ENCODE results near the gene UBE2F. TPM values are rescaled to one million over a fixed set of nuclear protein-coding genes. Genes with fewer than 3 reads are reported as not detected.
"Not testable (repeated sequence)": the region's sequence is repeated elsewhere in the genome, so short reads cannot be mapped to it uniquely, and the experiment has no call there.

The UBE2F gene
- polyA plus RNA-seq, 6 donors from 2014 or later = 50.7 to 64.6 (median 60.0) TPM

DNA sequence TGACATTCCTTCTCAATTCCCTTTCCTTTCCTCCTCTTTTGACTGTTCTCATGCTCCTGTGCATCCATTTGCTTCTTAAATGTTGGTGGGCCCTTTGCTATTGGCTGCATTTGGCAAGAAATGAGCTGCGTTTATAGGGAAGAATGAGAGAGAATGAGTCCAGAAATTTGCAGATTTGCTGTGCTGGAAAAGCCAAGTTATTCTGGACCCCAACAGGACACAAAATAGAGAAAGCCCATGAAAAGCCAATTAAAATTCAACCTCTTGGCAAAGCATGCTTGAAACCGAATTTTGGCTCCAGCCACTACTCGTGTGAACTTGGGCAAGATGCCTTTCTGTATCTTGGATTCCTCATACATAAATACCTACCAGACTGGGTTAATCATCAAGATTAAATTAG is 92.7 kb downstream of the UBE2F start:
- peaks cover 26 to 32% (median 29%) of the 10 kb centered on the region in 3 donors for H3K4me1 Mint-ChIP-seq
- peaks cover 18 to 24% (median 21%) of the 10 kb centered on the region in 3 donors for H3K27me3 Mint-ChIP-seq
- ATAC-seq (ENCODE audit: low read depth in 2 of 2) = no peak
- H3K36me3 Mint-ChIP-seq = peaks cover 0 to 7% of the 10 kb centered on the region in 2 donors
- peaks cover 0 to 12% (median 6%) of the 10 kb centered on the region in 7 donors for H3K9me3 Mint-ChIP-seq
- peak overlapping the region; percentile 80 to 95 (median 92) for H3K4me3 Mint-ChIP-seq
- H3K27ac Mint-ChIP-seq = peak overlapping the region; percentile 3 to 99 (median 94)
- no peak for DNase-seq

DNA sequence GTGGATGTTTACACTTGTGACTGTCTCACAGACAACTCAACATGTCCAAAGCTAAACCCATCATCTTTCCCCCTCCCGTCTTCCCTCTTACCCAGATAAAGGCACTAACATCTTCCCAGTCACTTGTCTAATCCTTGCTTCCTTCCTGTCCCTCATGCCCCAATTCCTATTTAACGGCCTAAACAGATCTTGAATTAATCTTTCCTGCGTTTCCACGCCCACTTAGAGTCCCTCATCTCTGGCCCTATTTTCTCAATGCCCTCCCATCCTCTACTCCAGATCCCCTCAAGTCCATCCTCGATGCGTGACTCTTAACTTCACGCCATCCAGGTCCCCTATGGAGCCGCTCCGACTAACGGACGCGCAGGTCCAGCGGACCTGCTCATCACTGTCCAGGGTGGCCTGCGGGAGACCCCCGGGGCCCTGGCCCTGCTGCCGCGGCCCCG is 93.3 kb downstream of the UBE2F start:
- Mint-ChIP-seq H3K27me3 (peaks cover 18 to 24% (median 21%) of the 10 kb centered on the region in 3 donors), H3K9me3 (peaks cover 0 to 12% (median 6%) of the 10 kb centered on the region in 7 donors), H3K4me3 (peak overlapping the region; percentile 80 to 96 (median 92)), H3K4me1 (peaks cover 26 to 32% (median 29%) of the 10 kb centered on the region in 3 donors), H3K36me3 (peaks cover 0 to 7% of the 10 kb centered on the region in 2 donors), H3K27ac (peak overlapping the region; percentile 76 to 99 (median 96))
- ATAC-seq (ENCODE audit: low read depth in 2 of 2) (no peak), DNase-seq (no peak)

GRCh38 chr2:238060542-238061314 is 93.9 kb downstream of the UBE2F start, which contains the start of gene SCLY:
Gene SCLY (plus strand): TSS chr2:238061001. CDS start chr2:238061055, 54 bp downstream.
- H3K4me3 Mint-ChIP-seq = peak within 1 kb of the TSS; percentile 80 to 96 (median 92)
- peak; percentile 94 for ATAC-seq (ENCODE audit: low read depth in 2 of 2)

DNA sequence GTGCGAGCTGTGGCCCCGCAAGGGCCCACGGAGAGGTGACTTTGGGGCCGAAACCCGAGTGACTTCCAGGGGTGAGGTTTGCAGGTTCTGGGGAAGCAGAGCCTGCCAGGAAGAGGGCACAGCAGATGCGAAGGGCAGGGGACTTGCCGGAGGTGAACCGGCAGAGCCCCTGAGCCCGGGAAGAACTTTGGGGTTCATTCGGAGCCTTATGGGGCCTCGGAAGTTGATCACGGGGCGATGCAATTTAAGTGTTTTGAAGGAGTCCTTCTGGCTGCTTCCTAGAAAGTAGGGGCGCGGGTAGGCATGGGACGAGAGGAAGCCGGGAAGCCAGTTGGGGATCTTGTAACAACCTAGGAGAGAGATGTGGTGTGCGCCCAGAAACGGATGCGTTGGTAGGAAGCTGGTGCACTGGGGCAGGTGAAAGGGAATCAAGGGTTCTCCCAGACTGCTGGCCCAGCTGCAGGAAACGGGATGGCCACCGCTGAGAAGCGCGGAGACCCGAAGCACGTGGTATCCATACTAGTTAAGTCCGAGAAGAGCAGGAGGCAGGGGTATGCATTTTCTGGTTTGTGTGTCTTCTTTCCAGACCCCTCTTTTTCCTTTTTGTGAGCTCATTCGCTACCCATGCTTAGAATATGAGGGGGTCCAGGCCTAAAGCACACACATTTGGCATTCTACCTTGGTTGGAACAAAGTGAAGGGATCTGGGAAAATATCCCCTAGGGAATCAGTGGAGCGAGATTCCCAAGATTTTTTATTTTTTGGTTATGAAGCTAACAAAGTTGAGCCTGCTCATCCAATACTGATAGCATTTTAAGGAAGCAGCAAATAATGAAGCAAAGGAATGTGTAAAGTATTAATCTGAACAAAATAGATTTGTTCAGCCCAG is 94.7 kb downstream of the UBE2F start:
- peaks cover 0 to 8% (median 0%) of the 10 kb centered on the region in 7 donors for H3K9me3 Mint-ChIP-seq
- H3K4me1 Mint-ChIP-seq = peaks cover 26 to 34% (median 29%) of the 10 kb centered on the region in 3 donors
- H3K36me3 Mint-ChIP-seq = peaks cover 6 to 12% of the 10 kb centered on the region in 2 donors
- DNase-seq = no peak
- H3K27ac Mint-ChIP-seq = peak overlapping the region in 5 of 6 donors; percentile 34 to 95 (median 78)
- peak overlapping the region; percentile 80 to 96 (median 92) for H3K4me3 Mint-ChIP-seq
- ATAC-seq (ENCODE audit: low read depth in 2 of 2) = peak; percentile 2 to 3
- H3K27me3 Mint-ChIP-seq = peaks cover 8 to 10% (median 10%) of the 10 kb centered on the region in 3 donors

More at GRCh38 chr2:238060542-238061314, 93.9 kb downstream of the UBE2F start, which contains the start of gene SCLY:
- DNase-seq = peak; percentile 94
- peaks cover 17 to 18% (median 18%) of the 10 kb centered on the region in 3 donors for H3K27me3 Mint-ChIP-seq
- H3K9me3 Mint-ChIP-seq = peaks cover 0 to 8% (median 4%) of the 10 kb centered on the region in 7 donors
- peaks cover 26 to 32% (median 29%) of the 10 kb centered on the region in 3 donors for H3K4me1 Mint-ChIP-seq
- peak within 1 kb of the TSS; percentile 88 to 99 (median 96) for H3K27ac Mint-ChIP-seq
- H3K36me3 Mint-ChIP-seq = peaks cover 0 to 7% of the 10 kb centered on the region in 2 donors

GRCh38 chr2:238063414-238064189 is 96.8 kb downstream of the UBE2F start:
- Mint-ChIP-seq H3K4me1 (peaks cover 26 to 28% (median 27%) of the 10 kb centered on the region in 3 donors), H3K9me3 (peaks cover 0 to 8% (median 0%) of the 10 kb centered on the region in 7 donors), H3K36me3 (peaks cover 7 to 17% of the 10 kb centered on the region in 2 donors), H3K27ac (peak overlapping the region in 1 of 6 donors; percentile 28), H3K27me3 (no peaks in the 10 kb centered on the region), H3K4me3 (peak overlapping the region in 3 of 8 donors; percentile 37 to 91 (median 46))
- DNase-seq = no peak
- no peak for ATAC-seq (ENCODE audit: low read depth in 2 of 2)

- no peak for ATAC-seq (ENCODE audit: low read depth in 2 of 2)
- peaks cover 0 to 5% (median 0%) of the 10 kb centered on the region in 7 donors for H3K9me3 Mint-ChIP-seq
- H3K4me1 Mint-ChIP-seq = peaks cover 22 to 25% (median 23%) of the 10 kb centered on the region in 3 donors
- peak overlapping the region in 1 of 8 donors; percentile 91 for H3K4me3 Mint-ChIP-seq
- no peak for DNase-seq
- no peaks in the 10 kb centered on the region for H3K27me3 Mint-ChIP-seq
- H3K36me3 Mint-ChIP-seq = peaks cover 7 to 20% of the 10 kb centered on the region in 2 donors
- H3K27ac Mint-ChIP-seq = no peak overlapping the region
Observed at GRCh38 chr2:238064376-238064775, 97.6 kb downstream of the UBE2F start.

DNA sequence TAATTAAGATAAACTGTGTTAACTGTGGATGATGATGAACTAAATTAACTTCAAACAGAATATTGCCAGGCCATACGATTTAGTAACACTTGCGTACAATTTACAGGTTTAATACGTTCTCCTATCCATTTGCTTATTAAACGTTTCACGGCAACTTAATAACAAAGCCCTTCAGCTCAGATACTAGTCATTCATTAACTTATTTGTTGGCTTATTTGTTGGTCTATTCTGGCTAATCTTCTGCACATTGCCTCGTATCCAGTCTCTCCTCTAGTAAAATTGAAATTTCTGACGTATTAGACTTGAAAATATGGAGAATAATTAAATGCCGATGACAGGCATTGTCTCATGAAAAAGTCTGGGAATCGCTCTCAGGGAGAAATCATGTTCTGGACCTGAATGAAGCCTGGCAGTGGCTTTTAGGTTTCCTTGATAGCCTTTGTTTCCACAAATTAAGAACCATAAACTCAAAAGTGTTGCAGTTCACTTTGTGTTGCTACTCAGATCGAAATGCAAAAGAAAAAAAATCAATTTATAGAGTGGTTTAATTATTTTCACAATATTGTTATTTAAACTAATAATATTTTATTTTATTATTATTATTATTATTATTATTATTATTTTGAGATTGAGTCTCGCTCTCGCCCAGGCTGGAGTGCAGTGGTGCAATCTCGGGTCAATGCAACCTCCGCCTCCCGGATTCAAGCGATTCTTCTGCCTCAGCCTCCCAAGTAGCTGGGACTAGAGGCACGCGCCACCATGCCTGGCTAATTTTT is 98.4 kb downstream of the UBE2F start:
- Mint-ChIP-seq H3K4me1 (peaks cover 14 to 16% (median 16%) of the 10 kb centered on the region in 3 donors), H3K36me3 (peaks cover 7 to 20% of the 10 kb centered on the region in 2 donors), H3K9me3 (peaks cover 0 to under 1% (median 0%) of the 10 kb centered on the region in 7 donors), H3K27ac (no peak overlapping the region), H3K27me3 (no peaks in the 10 kb centered on the region), H3K4me3 (no peak overlapping the region)
- no peak for ATAC-seq (ENCODE audit: low read depth in 2 of 2)
- no peak for DNase-seq

DNA sequence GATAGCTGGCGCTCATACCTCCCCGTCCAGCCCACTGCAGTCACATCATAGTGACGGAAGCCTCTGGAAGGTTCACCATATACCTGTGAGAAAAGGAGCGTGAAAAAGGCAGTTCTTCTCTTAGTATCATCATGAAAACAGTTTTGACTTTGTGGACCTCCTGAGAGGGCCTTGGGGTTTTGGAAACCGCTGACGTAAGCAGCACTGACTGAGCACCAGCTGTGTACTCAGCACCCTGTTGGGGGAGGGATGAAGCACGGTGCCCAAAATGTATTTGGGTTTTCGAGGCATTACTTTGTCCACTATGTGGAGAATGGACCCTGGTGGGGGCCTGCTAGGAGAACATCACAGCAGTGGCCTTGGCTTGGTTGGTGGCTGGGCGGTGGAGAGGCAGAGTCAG is 99.4 kb downstream of the UBE2F start:
- peaks cover 7 to 17% of the 10 kb centered on the region in 2 donors for H3K36me3 Mint-ChIP-seq
- H3K27ac Mint-ChIP-seq = peak overlapping the region in 1 of 6 donors; percentile 1
- no peaks in the 10 kb centered on the region for H3K9me3 Mint-ChIP-seq
- peaks cover 9 to 16% (median 11%) of the 10 kb centered on the region in 3 donors for H3K4me1 Mint-ChIP-seq
- H3K4me3 Mint-ChIP-seq = no peak overlapping the region
- H3K27me3 Mint-ChIP-seq = no peaks in the 10 kb centered on the region
- ATAC-seq (ENCODE audit: low read depth in 2 of 2) = no peak
- no peak for DNase-seq

GRCh38 chr2:238066718-238067117 is 99.9 kb downstream of the UBE2F start:
- H3K27me3 Mint-ChIP-seq; H3K9me3 Mint-ChIP-seq; H3K4me3 Mint-ChIP-seq; ATAC-seq (ENCODE audit: low read depth in 2 of 2); DNase-seq: not testable (repeated sequence)
- Mint-ChIP-seq H3K36me3 (peaks cover 10 to 22% of the 10 kb centered on the region in 2 donors), H3K27ac (peak overlapping the region in 1 of 6 donors; percentile 1), H3K4me1 (peaks cover 4 to 11% (median 6%) of the 10 kb centered on the region in 3 donors)

- H3K27ac Mint-ChIP-seq = peak overlapping the region in 2 of 6 donors; percentile 21 to 22
- DNase-seq (no peak), ATAC-seq (ENCODE audit: low read depth in 2 of 2) (no peak)
- peaks cover 22 to 33% of the 10 kb centered on the region in 2 donors for H3K36me3 Mint-ChIP-seq
- no peaks in the 10 kb centered on the region for H3K27me3 Mint-ChIP-seq
- peaks cover 0 to 6% (median 0%) of the 10 kb centered on the region in 7 donors for H3K9me3 Mint-ChIP-seq
- peaks cover 0 to 3% (median 1%) of the 10 kb centered on the region in 3 donors for H3K4me1 Mint-ChIP-seq
- peak overlapping the region in 1 of 8 donors; percentile 6 for H3K4me3 Mint-ChIP-seq
Observed at GRCh38 chr2:238067939-238068338, 101.1 kb downstream of the UBE2F start.

GRCh38 chr2:238069021-238069709 is 102.4 kb downstream of the UBE2F start:
- no peaks in the 10 kb centered on the region for H3K27me3 Mint-ChIP-seq
- DNase-seq (no peak), ATAC-seq (ENCODE audit: low read depth in 2 of 2) (no peak)
- H3K27ac Mint-ChIP-seq = no peak overlapping the region
- peaks cover 25 to 33% of the 10 kb centered on the region in 2 donors for H3K36me3 Mint-ChIP-seq
- peaks cover 0 to 6% (median 0%) of the 10 kb centered on the region in 7 donors for H3K9me3 Mint-ChIP-seq
- no peak overlapping the region for H3K4me3 Mint-ChIP-seq
- H3K4me1 Mint-ChIP-seq = peaks cover 0 to 3% (median 0%) of the 10 kb centered on the region in 3 donors

All from naive B cell (primary cell).